ENCODE measurements around the gene MAMLD1.

GRCh38 chrX:150408561-150408960 is 45.4 kb downstream of the MAMLD1 start:
- TF ChIP-seq ZNF707 (tag by site-specific recombination; IDR thresholded peaks at IDR 0.05) (no peak), PATZ1 (tag by site-specific recombination; IDR thresholded peaks at IDR 0.05) (no peak), ZBTB1 (tag by site-specific recombination; IDR thresholded peaks at IDR 0.05) (no peak), KLF7 (tag by site-specific recombination; IDR thresholded peaks at IDR 0.05; ENCODE audit: borderline replicate concordance) (no peak), IKZF3 (tag by site-specific recombination; IDR thresholded peaks at IDR 0.05) (no peak), ZBTB26 (tag by site-specific recombination; optimal IDR thresholded peaks at IDR 0.05) (no peak), ZNF18 (tag by site-specific recombination; IDR thresholded peaks at IDR 0.05) (no peak), ZFP37 (tag by site-specific recombination; IDR thresholded peaks at IDR 0.05) (no peak), CTCF (tag by site-specific recombination; IDR thresholded peaks at IDR 0.05) (no peak), ZNF140 (tag by site-specific recombination; IDR thresholded peaks at IDR 0.05) (no peak), OSR2 (tag by site-specific recombination; IDR thresholded peaks at IDR 0.05) (no peak), PRDM10 (tag by site-specific recombination; IDR thresholded peaks at IDR 0.05) (no peak)
- TF ChIP-seq, protein P1, sequence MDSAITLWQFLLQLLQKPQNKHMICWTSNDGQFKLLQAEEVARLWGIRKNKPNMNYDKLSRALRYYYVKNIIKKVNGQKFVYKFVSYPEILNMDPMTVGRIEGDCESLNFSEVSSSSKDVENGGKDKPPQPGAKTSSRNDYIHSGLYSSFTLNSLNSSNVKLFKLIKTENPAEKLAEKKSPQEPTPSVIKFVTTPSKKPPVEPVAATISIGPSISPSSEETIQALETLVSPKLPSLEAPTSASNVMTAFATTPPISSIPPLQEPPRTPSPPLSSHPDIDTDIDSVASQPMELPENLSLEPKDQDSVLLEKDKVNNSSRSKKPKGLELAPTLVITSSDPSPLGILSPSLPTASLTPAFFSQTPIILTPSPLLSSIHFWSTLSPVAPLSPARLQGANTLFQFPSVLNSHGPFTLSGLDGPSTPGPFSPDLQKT (IDR thresholded peaks at IDR 0.05; ENCODE audit: borderline replicate concordance, low read depth, low read length), result no peak

Measured in HEK293 (cell line).